ENCODE measurements around the gene GABRB2. TPM values are rescaled to one million over a fixed set of nuclear protein-coding genes. Genes with fewer than 3 reads are reported as not detected.
"Not testable (repeated sequence)": the region's sequence is repeated elsewhere in the genome, so short reads cannot be mapped to it uniquely, and the experiment has no call there.

GABRB2 gene
- polyA plus RNA-seq, 2 of the 4 experiments (the other 2 are of a cell fraction) = not detected

- POLR2A ChIA-PET = no interaction called here
- 25% methylated on average over 1 of the region's 1 CpG for WGBS (ENCODE audit: missing lambda C conversion rate)
- ATAC-seq (no peak), DNase-seq (ENCODE audit: low read depth in 1 of 2, low spot score in 1 of 2) (no peak), FAIRE-seq (no peak)
- CTCF ChIA-PET = no interaction called here
- no peak overlapping the region for H3K27ac ChIP-seq
- no peaks in the 10 kb centered on the region for H3K4me1 ChIP-seq
- no peak for TF ChIP-seq MAFK (IDR thresholded peaks at IDR 0.05; ENCODE audit: partially characterized antibody)
- TF ChIP-seq BHLHE40 (IDR thresholded peaks at IDR 0.05; ENCODE audit: low read depth, low read length) = no peak
- TF ChIP-seq HOXA7 (CRISPR knock-in tag; IDR thresholded peaks at IDR 0.05) = no peak
- TF ChIP-seq RAD21 (conservative IDR thresholded peaks at IDR 0.05 in 1 of 2, IDR thresholded peaks at IDR 0.05 in 1 of 2) = no peak
- TF ChIP-seq, protein P1, sequence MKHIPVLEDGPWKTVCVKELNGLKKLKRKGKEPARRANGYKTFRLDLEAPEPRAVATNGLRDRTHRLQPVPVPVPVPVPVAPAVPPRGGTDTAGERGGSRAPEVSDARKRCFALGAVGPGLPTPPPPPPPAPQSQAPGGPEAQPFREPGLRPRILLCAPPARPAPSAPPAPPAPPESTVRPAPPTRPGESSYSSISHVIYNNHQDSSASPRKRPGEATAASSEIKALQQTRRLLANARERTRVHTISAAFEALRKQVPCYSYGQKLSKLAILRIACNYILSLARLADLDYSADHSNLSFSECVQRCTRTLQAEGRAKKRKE (CRISPR knock-in tag; IDR thresholded peaks at IDR 0.05; ENCODE audit: low read depth) = no peak
- TF ChIP-seq JUN (IDR thresholded peaks at IDR 0.05) = no peak
- TF ChIP-seq EP300 (IDR thresholded peaks at IDR 0.05) = no peak
- no peak for TF ChIP-seq SREBF2 (IDR thresholded peaks at IDR 0.05)
- TF ChIP-seq GATA3 (IDR thresholded peaks at IDR 0.05; ENCODE audit: borderline replicate concordance) = no peak
- TF ChIP-seq, protein P2, sequence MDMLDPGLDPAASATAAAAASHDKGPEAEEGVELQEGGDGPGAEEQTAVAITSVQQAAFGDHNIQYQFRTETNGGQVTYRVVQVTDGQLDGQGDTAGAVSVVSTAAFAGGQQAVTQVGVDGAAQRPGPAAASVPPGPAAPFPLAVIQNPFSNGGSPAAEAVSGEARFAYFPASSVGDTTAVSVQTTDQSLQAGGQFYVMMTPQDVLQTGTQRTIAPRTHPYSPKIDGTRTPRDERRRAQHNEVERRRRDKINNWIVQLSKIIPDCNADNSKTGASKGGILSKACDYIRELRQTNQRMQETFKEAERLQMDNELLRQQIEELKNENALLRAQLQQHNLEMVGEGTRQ (IDR thresholded peaks at IDR 0.05) = no peak
- TF ChIP-seq, protein P3, sequence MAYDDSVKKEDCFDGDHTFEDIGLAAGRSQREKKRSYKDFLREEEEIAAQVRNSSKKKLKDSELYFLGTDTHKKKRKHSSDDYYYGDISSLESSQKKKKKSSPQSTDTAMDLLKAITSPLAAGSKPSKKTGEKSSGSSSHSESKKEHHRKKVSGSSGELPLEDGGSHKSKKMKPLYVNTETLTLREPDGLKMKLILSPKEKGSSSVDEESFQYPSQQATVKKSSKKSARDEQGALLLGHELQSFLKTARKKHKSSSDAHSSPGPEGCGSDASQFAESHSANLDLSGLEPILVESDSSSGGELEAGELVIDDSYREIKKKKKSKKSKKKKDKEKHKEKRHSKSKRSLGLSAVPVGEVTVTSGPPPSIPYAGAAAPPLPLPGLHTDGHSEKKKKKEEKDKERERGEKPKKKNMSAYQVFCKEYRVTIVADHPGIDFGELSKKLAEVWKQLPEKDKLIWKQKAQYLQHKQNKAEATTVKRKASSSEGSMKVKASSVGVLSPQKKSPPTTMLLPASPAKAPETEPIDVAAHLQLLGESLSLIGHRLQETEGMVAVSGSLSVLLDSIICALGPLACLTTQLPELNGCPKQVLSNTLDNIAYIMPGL (CRISPR knock-in tag; IDR thresholded peaks at IDR 0.05; ENCODE audit: borderline replicate concordance) = no peak
- TF ChIP-seq HEYL (CRISPR knock-in tag; IDR thresholded peaks at IDR 0.05) = no peak
- no peak for TF ChIP-seq HDAC2 (IDR thresholded peaks at IDR 0.05)
- TF ChIP-seq RNF2 (IDR thresholded peaks at IDR 0.05; ENCODE audit: borderline replicate concordance, low read depth) = no peak
- H3K4me3 ChIP-seq = no peak overlapping the region
- no peaks in the 10 kb centered on the region for H3K9me3 ChIP-seq
- H3K4me2 ChIP-seq = no peak overlapping the region
Observed at GRCh38 chr5:161513942-161514341, 32.6 kb downstream of the GABRB2 start.

DNA sequence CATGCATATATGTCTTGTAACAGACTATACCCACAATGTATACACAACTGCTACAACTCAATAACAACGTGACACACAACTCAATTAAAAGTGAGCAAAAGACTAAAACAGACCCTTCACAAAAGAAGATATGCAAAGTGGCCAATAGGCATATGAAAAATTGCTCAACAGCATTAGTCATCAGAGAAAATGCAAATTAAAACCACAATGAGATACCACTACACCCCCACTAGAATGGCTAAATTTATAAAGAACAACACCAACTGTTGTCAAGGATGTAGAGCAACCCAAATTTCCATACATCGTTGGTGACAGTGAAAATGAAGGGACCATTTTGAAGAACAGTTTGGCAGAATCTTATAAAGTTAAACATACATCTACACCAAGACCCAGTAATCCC, 38.9 kb downstream of the GABRB2 start:
- no peak overlapping the region for H3K4me2 ChIP-seq
- FAIRE-seq (no peak), DNase-seq (ENCODE audit: low read depth in 1 of 2, low spot score in 1 of 2) (no peak), ATAC-seq (no peak)
- H3K27ac ChIP-seq = no peak overlapping the region
- WGBS (ENCODE audit: missing lambda C conversion rate) = 3% methylated on average over 2 of the region's 2 CpGs
- no peak overlapping the region for H3K4me3 ChIP-seq
- no peaks in the 10 kb centered on the region for H3K4me1 ChIP-seq
- POLR2A ChIA-PET = no interaction called here
- TF ChIP-seq MAZ (IDR thresholded peaks at IDR 0.05; ENCODE audit: borderline replicate concordance, low read depth, low read length) (no peak), HOXB13 (CRISPR knock-in tag; IDR thresholded peaks at IDR 0.05; ENCODE audit: low read depth) (no peak), POLR2A (IDR thresholded peaks at IDR 0.05; ENCODE audit: low read length) (no peak), PHF8 (IDR thresholded peaks at IDR 0.05; ENCODE audit: borderline replicate concordance, low read depth) (no peak), KDM1A (IDR thresholded peaks at IDR 0.05; ENCODE audit: low read depth) (no peak), CHD4 (IDR thresholded peaks at IDR 0.05; ENCODE audit: borderline replicate concordance) (no peak)
- CTCF ChIA-PET = no interaction called here
- H3K9me3 ChIP-seq = no peaks in the 10 kb centered on the region

DNA sequence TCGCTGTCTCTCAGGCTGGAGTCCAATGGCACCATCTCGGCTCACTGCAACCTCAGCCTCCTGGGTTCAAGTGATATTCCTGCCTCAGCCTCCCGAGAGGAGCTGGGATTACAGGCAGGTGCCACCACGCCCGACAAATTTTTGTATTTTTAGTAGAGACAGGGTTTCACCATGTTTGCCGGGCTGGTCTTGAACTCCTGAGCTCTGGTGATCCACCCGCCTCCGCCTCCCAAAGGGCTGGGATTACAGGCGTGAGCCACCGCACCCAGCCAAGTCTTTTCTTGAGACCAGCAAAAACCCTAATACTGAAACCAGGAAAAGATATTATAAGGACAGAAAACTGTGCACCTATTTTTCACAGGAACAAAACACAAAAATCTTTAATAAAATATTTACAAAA, 41.4 kb downstream of the GABRB2 start:
- H3K4me3 ChIP-seq; FAIRE-seq; POLR2A ChIA-PET; H3K9me3 ChIP-seq; H3K27ac ChIP-seq; H3K4me1 ChIP-seq; H3K4me2 ChIP-seq; ATAC-seq; DNase-seq (ENCODE audit: low read depth in 1 of 2, low spot score in 1 of 2); CTCF ChIA-PET: not testable (repeated sequence)
- WGBS (ENCODE audit: missing lambda C conversion rate) = 23% methylated on average over 9 of the region's 10 CpGs
